Thyroid gland (tissue), 4 donors: ENCODE data around the gene AZIN2.

Source experiments
- CTCF ChIP-seq, 6 experiments: fragments of 200-600 bp in 3 of 6; fragments of 450-650 bp in 3 of 6; sonication (generic) in 3 of 6; IDR thresholded peaks; one replicate each; pipeline ENCODE4 v1.5.1; 2016 to 2019; ENCODE audit warnings: antibody characterized with exemption in 6 of 6, mild to moderate bottlenecking in 2 of 6, inconsistent platforms in 1 of 6, moderate library complexity in 1 of 6
- POLR2A ChIP-seq, 2 donors: fragments of 450-650 bp; IDR thresholded peaks; one replicate each; pipeline ENCODE4 v1.6.1; 2017; ENCODE audit warnings: antibody characterized with exemption in 2 of 2, mild to moderate bottlenecking in 2 of 2, moderate library complexity in 1 of 2

- TF ChIP-seq CTCF (IDR thresholded peaks at IDR 0.05) (no peak), POLR2A (IDR thresholded peaks at IDR 0.05) (no peak)
Observed at GRCh38 chr1:33043267-33044092, 37.5 kb upstream of the AZIN2 start.
